Measurements from ENCODE around the gene WDR64. TPM values are rescaled to one million over a fixed set of nuclear protein-coding genes. Genes with fewer than 3 reads are reported as not detected.

WDR64 gene
- total RNA-seq, 3 donors from 2014 or later (not counting 1 experiment from before 2014, with no cell fraction given), result not detected

DNA sequence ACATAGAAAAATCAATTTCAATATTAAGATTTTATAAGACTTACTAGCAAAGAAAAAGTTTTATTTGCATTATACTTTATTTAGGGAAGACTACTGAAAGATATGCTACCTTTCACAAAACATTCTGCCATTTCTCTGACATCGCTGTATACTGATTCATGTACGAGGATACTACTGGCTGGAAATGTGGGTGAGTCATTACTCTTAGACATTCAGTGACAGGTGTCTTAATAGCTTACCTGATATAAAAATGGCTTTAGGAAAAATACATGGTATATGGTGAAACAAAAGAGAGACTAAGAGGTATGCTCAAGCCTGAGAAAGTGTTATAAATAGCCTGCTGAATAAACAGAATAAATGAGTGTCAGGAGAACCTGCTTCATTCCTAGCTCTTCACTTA lies 122.9 kb downstream of the WDR64 start:
- intact Hi-C loops (cut with micrococcal nuclease), result no loop called here

DNA sequence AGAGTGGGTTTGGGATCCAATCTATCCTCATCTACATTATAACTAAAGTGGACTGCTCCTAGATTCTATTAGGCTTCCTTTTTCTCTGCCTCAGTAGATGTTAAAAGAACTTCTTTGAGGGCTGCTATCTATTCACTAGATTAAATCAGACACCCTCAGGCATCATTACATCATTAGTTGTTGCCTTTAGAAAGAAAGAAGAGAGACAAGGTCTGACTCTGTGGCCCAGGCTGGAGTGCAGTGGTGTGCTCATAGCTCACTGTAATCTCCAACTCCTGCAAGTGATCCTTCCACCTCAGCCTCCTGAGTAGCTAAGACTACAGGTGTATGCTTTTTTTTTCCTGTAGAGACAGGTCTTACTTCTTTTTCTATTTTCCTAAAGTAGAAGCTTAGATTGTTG lies 124.8 kb downstream of the WDR64 start:
- H3K36me3 Mint-ChIP-seq, result no peaks in the 10 kb centered on the region
- TF ChIP-seq, protein P1, sequence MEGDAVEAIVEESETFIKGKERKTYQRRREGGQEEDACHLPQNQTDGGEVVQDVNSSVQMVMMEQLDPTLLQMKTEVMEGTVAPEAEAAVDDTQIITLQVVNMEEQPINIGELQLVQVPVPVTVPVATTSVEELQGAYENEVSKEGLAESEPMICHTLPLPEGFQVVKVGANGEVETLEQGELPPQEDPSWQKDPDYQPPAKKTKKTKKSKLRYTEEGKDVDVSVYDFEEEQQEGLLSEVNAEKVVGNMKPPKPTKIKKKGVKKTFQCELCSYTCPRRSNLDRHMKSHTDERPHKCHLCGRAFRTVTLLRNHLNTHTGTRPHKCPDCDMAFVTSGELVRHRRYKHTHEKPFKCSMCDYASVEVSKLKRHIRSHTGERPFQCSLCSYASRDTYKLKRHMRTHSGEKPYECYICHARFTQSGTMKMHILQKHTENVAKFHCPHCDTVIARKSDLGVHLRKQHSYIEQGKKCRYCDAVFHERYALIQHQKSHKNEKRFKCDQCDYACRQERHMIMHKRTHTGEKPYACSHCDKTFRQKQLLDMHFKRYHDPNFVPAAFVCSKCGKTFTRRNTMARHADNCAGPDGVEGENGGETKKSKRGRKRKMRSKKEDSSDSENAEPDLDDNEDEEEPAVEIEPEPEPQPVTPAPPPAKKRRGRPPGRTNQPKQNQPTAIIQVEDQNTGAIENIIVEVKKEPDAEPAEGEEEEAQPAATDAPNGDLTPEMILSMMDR (IDR thresholded peaks at IDR 0.05), result no peak
- H3K36me3 ChIP-seq (ENCODE audit: control insufficient read depth, insufficient read depth, low read length), result no peaks in the 10 kb centered on the region
- no peak overlapping the region for H3K4me3 ChIP-seq (ENCODE audit: low read length)
- H3K9me3 Mint-ChIP-seq, result no peaks in the 10 kb centered on the region
- no peaks in the 10 kb centered on the region for H3K4me1 ChIP-seq (ENCODE audit: control insufficient read depth, insufficient read depth, low read length)
- H3K9me3 ChIP-seq (ENCODE audit: control insufficient read depth, insufficient read depth, low read length), result no peaks in the 10 kb centered on the region
- H3K27me3 Mint-ChIP-seq (ENCODE audit: low read depth in 2 of 2), result peaks cover 7 to 13% of the 10 kb centered on the region in 2 donors
- H3K4me3 Mint-ChIP-seq, result no peak overlapping the region
- no peaks in the 10 kb centered on the region for H3K27me3 ChIP-seq (ENCODE audit: control insufficient read depth, insufficient read depth, low read length)
- no peaks in the 10 kb centered on the region for H3K4me1 Mint-ChIP-seq
- H3K27ac Mint-ChIP-seq, result no peak overlapping the region
- ATAC-seq (no peak), DNase-seq (no peak)
- H3K27ac ChIP-seq (ENCODE audit: low read length), result no peak overlapping the region
- intact Hi-C loops (cut with micrococcal nuclease), result no loop called here

More for the DNA sequence above, 122.9 kb downstream of the WDR64 start:
- H3K4me3 Mint-ChIP-seq, result no peak overlapping the region
- H3K9me3 Mint-ChIP-seq, result no peaks in the 10 kb centered on the region
- H3K27me3 ChIP-seq (ENCODE audit: control insufficient read depth, insufficient read depth, low read length), result no peaks in the 10 kb centered on the region
- H3K4me1 Mint-ChIP-seq, result no peaks in the 10 kb centered on the region
- no peaks in the 10 kb centered on the region for H3K36me3 ChIP-seq (ENCODE audit: control insufficient read depth, insufficient read depth, low read length)
- DNase-seq (no peak), ATAC-seq (no peak)
- no peak overlapping the region for H3K27ac ChIP-seq (ENCODE audit: low read length)
- H3K27ac Mint-ChIP-seq, result no peak overlapping the region
- no CpG with 5 or more reads among the region's 2 CpGs for WGBS (ENCODE audit: insufficient coverage)
- TF ChIP-seq, protein P1 (IDR thresholded peaks at IDR 0.05), result no peak
- peaks cover 7 to 11% of the 10 kb centered on the region in 2 donors for H3K27me3 Mint-ChIP-seq (ENCODE audit: low read depth in 2 of 2)
- H3K36me3 Mint-ChIP-seq, result no peaks in the 10 kb centered on the region
- no peaks in the 10 kb centered on the region for H3K4me1 ChIP-seq (ENCODE audit: control insufficient read depth, insufficient read depth, low read length)
- H3K4me3 ChIP-seq (ENCODE audit: low read length), result no peak overlapping the region
- H3K9me3 ChIP-seq (ENCODE audit: control insufficient read depth, insufficient read depth, low read length), result no peaks in the 10 kb centered on the region

DNA sequence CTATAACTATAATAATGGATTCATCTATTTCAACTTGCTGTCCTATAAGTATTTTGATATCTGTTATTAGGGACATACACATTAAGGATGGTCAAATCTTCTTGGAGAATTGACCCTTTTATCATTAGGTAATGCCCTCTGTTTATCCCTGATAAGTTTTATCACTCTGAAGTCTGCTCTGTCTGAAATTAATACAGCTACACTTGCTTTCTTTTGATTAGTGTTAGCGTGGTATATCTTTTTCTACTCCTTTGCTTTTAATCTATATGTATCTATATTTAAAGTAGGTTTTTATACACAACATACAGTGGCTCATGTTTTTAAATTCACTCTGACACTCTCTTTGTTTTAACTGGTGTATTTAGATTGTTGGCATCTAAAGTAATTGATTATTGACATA lies 126.0 kb downstream of the WDR64 start:
- intact Hi-C loops (cut with micrococcal nuclease), result no loop called here
- no peak overlapping the region for H3K4me3 Mint-ChIP-seq
- H3K27ac Mint-ChIP-seq, result no peak overlapping the region
- no peak for ATAC-seq
- Histone ChIP-seq H3K9me3 (ENCODE audit: control insufficient read depth, insufficient read depth, low read length) (no peaks in the 10 kb centered on the region), H3K4me3 (ENCODE audit: low read length) (no peak overlapping the region), H3K36me3 (ENCODE audit: control insufficient read depth, insufficient read depth, low read length) (no peaks in the 10 kb centered on the region), H3K27ac (ENCODE audit: low read length) (no peak overlapping the region), H3K4me1 (ENCODE audit: control insufficient read depth, insufficient read depth, low read length) (no peaks in the 10 kb centered on the region), H3K27me3 (ENCODE audit: control insufficient read depth, insufficient read depth, low read length) (no peaks in the 10 kb centered on the region)
- H3K27me3 Mint-ChIP-seq (ENCODE audit: low read depth in 2 of 2), result peaks cover 15% of the 10 kb centered on the region in 2 donors
- no peaks in the 10 kb centered on the region for H3K4me1 Mint-ChIP-seq
- TF ChIP-seq, protein P1 (IDR thresholded peaks at IDR 0.05), result no peak
- no peak for DNase-seq
- no CpG with 5 or more reads among the region's 1 CpG for WGBS (ENCODE audit: insufficient coverage)
- H3K36me3 Mint-ChIP-seq, result no peaks in the 10 kb centered on the region
- no peaks in the 10 kb centered on the region for H3K9me3 Mint-ChIP-seq

DNA sequence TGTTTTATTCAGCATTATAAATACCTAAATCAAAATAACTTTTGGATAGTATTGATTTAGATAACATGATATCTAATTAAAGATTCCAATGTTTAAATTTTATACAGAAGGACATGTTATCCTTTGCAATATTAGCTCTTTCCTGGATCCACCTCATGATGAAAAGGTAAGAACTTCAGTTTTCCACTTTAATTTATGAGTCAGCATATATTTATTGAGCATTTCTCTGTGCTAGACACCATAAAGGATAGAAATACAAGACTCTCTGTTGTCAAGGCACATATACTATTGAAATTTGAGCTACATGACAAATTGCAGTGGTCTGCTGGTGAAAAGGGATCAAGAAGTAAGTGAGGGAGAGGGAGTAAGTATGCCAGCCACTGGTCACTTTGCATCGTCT lies 127.8 kb downstream of the WDR64 start:
- Mint-ChIP-seq H3K4me1 (no peaks in the 10 kb centered on the region), H3K36me3 (no peaks in the 10 kb centered on the region), H3K27ac (no peak overlapping the region), H3K27me3 (ENCODE audit: low read depth in 2 of 2) (peaks cover 12 to 15% of the 10 kb centered on the region in 2 donors), H3K9me3 (no peaks in the 10 kb centered on the region), H3K4me3 (no peak overlapping the region)
- ATAC-seq, result no peak
- no peaks in the 10 kb centered on the region for H3K36me3 ChIP-seq (ENCODE audit: control insufficient read depth, insufficient read depth, low read length)
- TF ChIP-seq, protein P1 (IDR thresholded peaks at IDR 0.05), result no peak
- H3K4me3 ChIP-seq (ENCODE audit: low read length), result no peak overlapping the region
- no peak overlapping the region for H3K27ac ChIP-seq (ENCODE audit: low read length)
- no peak for DNase-seq
- H3K4me1 ChIP-seq (ENCODE audit: control insufficient read depth, insufficient read depth, low read length), result no peaks in the 10 kb centered on the region
- no peaks in the 10 kb centered on the region for H3K9me3 ChIP-seq (ENCODE audit: control insufficient read depth, insufficient read depth, low read length)
- no peaks in the 10 kb centered on the region for H3K27me3 ChIP-seq (ENCODE audit: control insufficient read depth, insufficient read depth, low read length)
- intact Hi-C loops (cut with micrococcal nuclease), result no loop called here
- WGBS (ENCODE audit: insufficient coverage), result 71% methylated on average over 1 of the region's 1 CpG

All from natural killer cell (primary cell).